ENCODE results near the gene CAPN15. TPM values are rescaled to one million over a fixed set of nuclear protein-coding genes. Genes with fewer than 3 reads are reported as not detected.

CAPN15 gene
- total RNA-seq, 4 donors from 2014 or later = 22.3 to 37.8 (median 27.4) TPM

DNA sequence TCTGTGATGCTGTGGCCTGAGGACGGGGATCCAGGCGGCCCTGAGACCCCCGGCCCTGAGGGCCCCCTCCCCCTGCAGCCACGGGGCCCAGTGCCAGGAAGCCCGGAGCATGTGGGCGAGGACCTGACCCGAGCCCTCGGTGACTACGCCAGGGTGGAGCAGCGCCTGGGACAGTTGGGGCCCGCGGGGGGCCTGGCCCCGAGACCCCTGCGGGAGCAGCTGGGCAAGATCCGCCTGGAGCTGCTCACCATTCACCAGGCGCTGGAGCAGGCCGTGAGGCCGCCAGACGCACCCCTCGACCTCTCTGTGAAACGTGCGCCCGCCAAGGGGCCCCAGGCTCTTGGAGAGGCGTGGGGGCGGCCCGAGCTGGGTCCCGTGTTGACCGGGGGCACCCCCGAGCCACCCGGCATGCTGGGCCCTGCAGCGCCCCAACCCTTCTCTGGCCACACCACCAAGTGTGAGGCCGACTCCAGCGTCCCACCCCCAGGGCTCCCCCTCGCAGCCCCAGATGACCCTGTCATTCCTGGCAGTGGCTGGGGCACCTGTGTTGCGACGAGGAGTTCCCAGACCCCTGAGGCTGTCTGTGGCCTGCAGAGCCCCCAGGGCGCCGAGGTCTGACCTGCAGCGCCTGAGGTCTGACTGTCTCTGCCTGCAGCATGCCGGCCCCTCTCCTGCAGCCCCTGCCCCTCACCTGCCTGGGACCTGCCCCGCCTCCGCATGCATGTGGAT is 37.3 kb downstream of the CAPN15 start:
- no peak for DNase-seq
- H3K4me3 ChIP-seq = no peak overlapping the region
- H3K27ac ChIP-seq = no peak overlapping the region
- TF ChIP-seq, protein P1, sequence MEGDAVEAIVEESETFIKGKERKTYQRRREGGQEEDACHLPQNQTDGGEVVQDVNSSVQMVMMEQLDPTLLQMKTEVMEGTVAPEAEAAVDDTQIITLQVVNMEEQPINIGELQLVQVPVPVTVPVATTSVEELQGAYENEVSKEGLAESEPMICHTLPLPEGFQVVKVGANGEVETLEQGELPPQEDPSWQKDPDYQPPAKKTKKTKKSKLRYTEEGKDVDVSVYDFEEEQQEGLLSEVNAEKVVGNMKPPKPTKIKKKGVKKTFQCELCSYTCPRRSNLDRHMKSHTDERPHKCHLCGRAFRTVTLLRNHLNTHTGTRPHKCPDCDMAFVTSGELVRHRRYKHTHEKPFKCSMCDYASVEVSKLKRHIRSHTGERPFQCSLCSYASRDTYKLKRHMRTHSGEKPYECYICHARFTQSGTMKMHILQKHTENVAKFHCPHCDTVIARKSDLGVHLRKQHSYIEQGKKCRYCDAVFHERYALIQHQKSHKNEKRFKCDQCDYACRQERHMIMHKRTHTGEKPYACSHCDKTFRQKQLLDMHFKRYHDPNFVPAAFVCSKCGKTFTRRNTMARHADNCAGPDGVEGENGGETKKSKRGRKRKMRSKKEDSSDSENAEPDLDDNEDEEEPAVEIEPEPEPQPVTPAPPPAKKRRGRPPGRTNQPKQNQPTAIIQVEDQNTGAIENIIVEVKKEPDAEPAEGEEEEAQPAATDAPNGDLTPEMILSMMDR (IDR thresholded peaks at IDR 0.05 in 4 of 5, conservative IDR thresholded peaks at IDR 0.05 in 1 of 5) = no peak
- no peak for TF ChIP-seq POLR2A (IDR thresholded peaks at IDR 0.05)
- in situ Hi-C loops (cut with MboI; ENCODE audit: low sequenced_read_pairs in 4 of 4) = no loop called here
- peaks cover 14 to 18% (median 15%) of the 10 kb centered on the region in 3 donors for H3K27me3 ChIP-seq
- H3K4me1 ChIP-seq = peaks cover 18 to 23% of the 10 kb centered on the region in 2 donors
- no peak for ATAC-seq
- intact Hi-C loops (cut with DNase I; ENCODE audit: low total_unique reads) = no loop called here
- no peaks in the 10 kb centered on the region for H3K36me3 ChIP-seq
- no peaks in the 10 kb centered on the region for H3K9me3 ChIP-seq

DNA sequence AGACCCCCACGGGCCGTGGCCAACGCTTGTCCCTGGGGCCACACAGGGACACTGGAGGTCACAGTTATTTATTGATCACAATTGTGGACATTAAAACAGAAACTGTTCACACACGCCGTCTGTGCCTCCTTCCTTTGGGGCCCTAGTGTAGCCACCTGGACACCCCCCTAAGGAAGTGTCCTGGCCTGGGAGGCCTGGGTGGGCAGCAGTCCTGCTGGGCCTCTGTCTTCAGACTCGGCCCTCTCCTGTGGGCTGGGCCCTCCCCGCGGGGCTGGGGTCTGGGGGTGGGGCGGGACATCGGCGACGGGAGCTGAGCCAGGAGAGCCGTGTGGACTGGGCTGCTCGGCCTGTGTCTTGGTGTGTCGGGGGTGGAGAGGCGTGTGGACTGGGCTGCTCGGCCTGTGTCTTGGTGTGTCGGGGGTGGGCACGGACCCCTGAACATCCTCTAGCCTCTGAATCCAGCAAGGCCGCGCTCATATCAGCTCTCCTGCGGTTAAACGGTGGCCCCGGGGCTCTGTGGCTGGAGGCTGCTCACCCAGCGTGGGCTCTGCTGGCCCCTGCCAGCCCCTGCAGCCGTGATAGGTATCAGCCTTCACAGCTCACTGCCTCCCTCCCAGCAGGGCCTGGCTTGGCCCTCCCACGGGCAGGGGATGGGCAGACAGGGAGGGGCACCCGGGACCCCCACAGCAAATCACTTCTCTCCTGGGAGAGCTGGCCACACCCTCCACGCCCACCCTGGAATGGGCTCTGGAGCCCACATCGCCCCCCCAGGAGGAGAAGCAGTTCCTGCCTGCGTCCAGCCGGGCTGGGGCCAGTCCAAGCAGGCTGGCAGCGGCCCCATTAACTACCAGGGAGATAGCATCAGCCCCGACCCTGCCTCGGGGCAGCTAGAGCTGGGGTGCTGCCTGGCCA is 38.2 kb downstream of the CAPN15 start:
- H3K27ac ChIP-seq = no peak overlapping the region
- TF ChIP-seq, protein P1 (IDR thresholded peaks at IDR 0.05 in 4 of 5, conservative IDR thresholded peaks at IDR 0.05 in 1 of 5) = no peak
- no peak for TF ChIP-seq POLR2A (IDR thresholded peaks at IDR 0.05)
- intact Hi-C loops (cut with DNase I; ENCODE audit: low total_unique reads) (no loop called here), in situ Hi-C loops (cut with MboI; ENCODE audit: low sequenced_read_pairs in 4 of 4) (no loop called here)
- peaks cover 14 to 17% (median 15%) of the 10 kb centered on the region in 3 donors for H3K27me3 ChIP-seq
- no peak overlapping the region for H3K4me3 ChIP-seq
- no peaks in the 10 kb centered on the region for H3K36me3 ChIP-seq
- DNase-seq (no peak), ATAC-seq (no peak)
- no peaks in the 10 kb centered on the region for H3K9me3 ChIP-seq
- H3K4me1 ChIP-seq = peaks cover 20 to 27% of the 10 kb centered on the region in 2 donors

DNA sequence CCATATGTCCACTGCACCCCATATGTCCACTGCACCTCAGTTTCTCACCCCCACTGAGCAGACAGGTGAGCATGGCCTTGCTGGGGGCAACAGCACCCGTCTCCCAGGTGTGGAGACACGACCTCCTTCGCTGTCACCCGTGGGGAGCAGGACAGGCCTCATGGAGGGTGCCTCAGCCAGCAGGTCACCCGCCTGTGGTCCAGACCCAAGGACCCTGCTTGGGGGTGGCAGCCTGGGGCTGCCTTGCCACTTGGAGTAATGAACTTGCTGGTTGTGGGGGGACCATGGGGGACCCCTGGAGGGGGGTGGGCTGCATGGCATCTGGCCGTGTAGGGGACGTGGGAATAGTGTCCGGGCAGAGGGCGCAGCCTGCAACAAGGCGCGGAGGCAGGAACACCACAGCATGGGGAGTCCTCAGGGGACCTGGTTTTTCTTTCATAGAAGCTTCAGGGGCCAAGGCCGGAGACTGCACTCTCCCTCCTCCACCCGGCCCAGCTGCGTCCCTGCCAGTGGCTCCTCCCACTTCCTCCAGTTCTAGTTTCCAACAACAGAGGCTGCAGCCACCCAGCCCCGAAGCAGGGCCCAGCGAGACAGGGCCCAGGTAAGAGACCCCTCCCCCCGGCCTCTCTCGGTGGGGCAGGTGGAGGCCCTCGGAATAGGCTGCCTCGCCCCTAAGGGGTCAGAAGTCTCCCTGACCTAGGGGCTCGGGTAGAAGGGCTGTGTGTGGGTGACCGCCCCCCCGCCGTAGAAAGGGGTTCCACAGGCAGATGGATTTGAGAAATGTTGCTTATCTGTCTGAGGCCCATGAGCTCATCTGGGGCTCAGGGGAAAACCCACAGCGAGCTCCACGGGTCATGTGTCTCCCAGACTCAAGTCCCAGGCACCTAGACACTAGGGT is 39.2 kb downstream of the CAPN15 start, which contains the start of gene NHLRC4:
TSS of gene NHLRC4 (plus strand) at position 531 of the 898 bp plus-strand sequence. CDS start 1,043 bp downstream, outside the sequence.
- H3K36me3 ChIP-seq = no peaks in the 10 kb centered on the region
- peak within 1 kb of the TSS in 3 of 4 donors; percentile 15 to 39 (median 18) for H3K27ac ChIP-seq
- ATAC-seq = no peak
- no peaks in the 10 kb centered on the region for H3K9me3 ChIP-seq
- peaks cover 4 to 6% (median 5%) of the 10 kb centered on the region in 3 donors for H3K27me3 ChIP-seq
- in situ Hi-C loops (cut with MboI; ENCODE audit: low sequenced_read_pairs in 4 of 4) = no loop called here
- DNase-seq = peak; percentile 40 to 51
- peak within 1 kb of the TSS; percentile 19 to 40 (median 36) for H3K4me3 ChIP-seq
- H3K4me1 ChIP-seq = peaks cover 22 to 29% of the 10 kb centered on the region in 2 donors
- intact Hi-C loops (cut with DNase I; ENCODE audit: low total_unique reads) = no loop called here
- TF ChIP-seq, protein P1 (IDR thresholded peaks at IDR 0.05 in 4 of 5, conservative IDR thresholded peaks at IDR 0.05 in 1 of 5) = no peak
